Karpas-422 (cell line): ENCODE results near the gene MACROD2. TPM values are rescaled to one million over a fixed set of nuclear protein-coding genes. Genes with fewer than 3 reads are reported as not detected.

Source experiments
- DNase-seq: peaks from one replicate; pipeline ENCODE4 v3.0.0-alpha.2; 2015
- H2AFZ ChIP-seq: fragments of 200-600 bp; sonication (generic); 2 replicates; pipeline ENCODE4 v1.6.1; 2014; ENCODE audit warnings: antibody characterized with exemption, low read length, mixed read lengths
- H3K27ac ChIP-seq: fragments of 200-600 bp; sonication (generic); 2 replicates; pipeline ENCODE4 v1.5.1; 2014; ENCODE audit warnings: mild to moderate bottlenecking, low read length, moderate library complexity
- H3K27me3 ChIP-seq: fragments of 200-600 bp; sonication (generic); 2 replicates; pipeline ENCODE4 v1.6.1; 2014; ENCODE audit warnings: low read length, mixed read lengths
- H3K36me3 ChIP-seq: fragments of 200-600 bp; sonication (generic); 2 replicates; pipeline ENCODE4 v1.6.1; 2014; ENCODE audit warnings: low read length, mixed read lengths; ENCODE audit not compliant: insufficient read depth
- H3K4me1 ChIP-seq: fragments of 200-600 bp; sonication (generic); 2 replicates; pipeline ENCODE4 v1.6.1; 2014; ENCODE audit warnings: mild to moderate bottlenecking, low read length, mixed read lengths
- H3K4me2 ChIP-seq: fragments of 200-600 bp; sonication (generic); 2 replicates; pipeline ENCODE4 v1.6.1; 2014; ENCODE audit warnings: low read length, low read depth, mild to moderate bottlenecking; ENCODE audit not compliant: poor library complexity, severe bottlenecking
- H3K4me3 ChIP-seq: fragments of 200-600 bp; sonication (generic); 2 replicates; pipeline ENCODE4 v1.5.1; 2014; ENCODE audit warnings: mild to moderate bottlenecking, antibody characterized with exemption, low read length, mixed read lengths
- H3K79me2 ChIP-seq: fragments of 200-600 bp; sonication (generic); 2 replicates; pipeline ENCODE4 v1.6.1; 2014; ENCODE audit warnings: mild to moderate bottlenecking, low read length, mixed read lengths
- H3K9ac ChIP-seq: fragments of 200-600 bp; sonication (generic); 2 replicates; pipeline ENCODE4 v1.6.0; 2014; ENCODE audit warnings: low read length
- H3K9me2 ChIP-seq: fragments of 200-600 bp; sonication (generic), shearing (Covaris generic); replicated peaks from 2 replicates; pipeline ENCODE4 v1.6.0; 2014; ENCODE audit warnings: mild to moderate bottlenecking, low read length, moderate library complexity; ENCODE audit not compliant: insufficient read depth
- H3K9me3 ChIP-seq: fragments of 300-700, 200-600 bp; sonication (generic); 2 replicates; pipeline ENCODE4 v1.6.1; 2014; ENCODE audit warnings: low read length, mixed read lengths
- H4K20me1 ChIP-seq: fragments of 200-600 bp; sonication (generic); 2 replicates; pipeline ENCODE4 v1.6.1; 2014; ENCODE audit warnings: mild to moderate bottlenecking, antibody characterized with exemption, low read length, low read depth; ENCODE audit not compliant: insufficient read depth
- total RNA-seq: library from RNA; depleted of rRNA; stranded (reverse); fragments of >200 nt; shearing (Covaris generic); gene quantifications from 2 replicates; pipeline ENCODE4 v1.2.3, GENCODE V29; 2014; ENCODE audit warnings: low replicate concordance

Gene MACROD2
- total RNA-seq, 1 experiment from 2014 or later = 0.15 TPM

DNA sequence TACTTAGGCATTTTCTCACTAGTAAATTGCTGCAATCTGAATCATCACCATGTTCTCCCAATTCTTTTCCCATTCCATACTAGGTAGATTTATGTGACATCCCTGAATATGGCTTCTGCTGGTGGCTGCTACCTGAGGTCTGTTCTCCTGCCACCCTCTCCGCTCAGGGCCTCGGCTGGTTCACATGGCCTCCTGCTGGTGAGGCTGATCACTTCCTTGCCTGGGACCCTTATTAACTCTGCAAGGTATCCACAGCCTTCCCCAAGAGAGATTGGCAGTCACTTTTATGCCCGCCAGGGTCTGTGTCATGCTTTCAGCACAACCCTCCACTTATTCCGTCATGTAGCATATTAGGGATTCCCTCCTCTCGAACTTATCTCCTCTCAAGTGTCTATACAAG is 766.6 kb downstream of the MACROD2 start:
- Histone ChIP-seq H3K27me3 (no peaks in the 10 kb centered on the region), H3K36me3 (no peaks in the 10 kb centered on the region), H3K9ac (no peak overlapping the region), H3K4me2 (no peak overlapping the region), H3K27ac (no peak overlapping the region), H4K20me1 (no peaks in the 10 kb centered on the region), H3K9me2 (no peaks in the 10 kb centered on the region; the same call in 1 of the 2 replicates), H3K79me2 (no peaks in the 10 kb centered on the region), H3K4me1 (no peaks in the 10 kb centered on the region), H2AFZ (no peak overlapping the region), H3K9me3 (no peaks in the 10 kb centered on the region), H3K4me3 (no peak overlapping the region)
- DNase-seq = no peak

DNA sequence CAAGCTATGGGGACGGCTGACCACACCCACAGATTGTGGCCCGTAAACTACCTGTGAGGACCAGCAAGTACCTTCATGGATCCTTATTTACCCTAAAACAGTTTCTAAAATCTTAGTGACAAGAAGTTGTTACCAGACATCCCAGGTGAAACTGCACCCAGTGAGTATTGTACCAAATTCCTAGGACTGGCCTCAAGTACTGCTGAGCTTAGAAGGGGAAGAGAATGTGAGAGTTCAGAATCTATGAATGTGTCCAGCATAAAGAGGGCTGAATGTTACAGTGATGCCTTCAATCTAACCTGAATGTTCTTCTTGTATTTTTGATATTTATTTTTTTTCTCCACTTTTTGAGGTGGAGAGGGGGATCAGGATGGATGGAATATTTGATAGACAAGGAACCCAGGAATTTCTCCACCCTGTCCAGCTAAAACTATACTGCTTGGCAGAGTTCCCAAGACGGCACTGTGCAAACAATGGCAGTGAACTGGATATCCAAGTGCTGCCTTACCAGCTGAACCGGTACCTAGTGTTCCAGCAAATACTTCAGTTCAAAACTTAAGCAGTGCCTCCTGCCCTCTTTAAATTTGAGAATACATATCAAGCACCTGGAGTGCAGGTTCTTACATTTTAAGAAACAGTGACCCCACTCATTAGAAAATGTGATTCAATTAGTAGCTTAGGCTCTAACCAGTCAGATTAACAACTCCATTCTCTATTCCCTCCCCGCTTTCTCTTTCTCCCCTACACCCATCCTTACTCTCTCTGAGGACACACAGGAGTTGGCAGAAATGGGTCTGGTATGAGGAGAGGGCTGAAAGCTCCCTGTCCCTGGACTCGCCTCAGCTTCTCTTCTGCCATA is 769.4 kb downstream of the MACROD2 start:
- H3K27me3 ChIP-seq = no peaks in the 10 kb centered on the region
- H3K4me1 ChIP-seq = no peaks in the 10 kb centered on the region
- H3K36me3 ChIP-seq = no peaks in the 10 kb centered on the region
- H3K27ac ChIP-seq = no peak overlapping the region
- no peak overlapping the region for H3K9ac ChIP-seq
- H3K9me3 ChIP-seq = no peaks in the 10 kb centered on the region
- no peak for DNase-seq
- no peak overlapping the region for H2AFZ ChIP-seq
- no peak overlapping the region for H3K4me3 ChIP-seq
- no peaks in the 10 kb centered on the region for H4K20me1 ChIP-seq
- H3K9me2 ChIP-seq = no peaks in the 10 kb centered on the region; the same call in 1 of the 2 replicates
- H3K79me2 ChIP-seq = no peaks in the 10 kb centered on the region
- H3K4me2 ChIP-seq = no peak overlapping the region

DNA sequence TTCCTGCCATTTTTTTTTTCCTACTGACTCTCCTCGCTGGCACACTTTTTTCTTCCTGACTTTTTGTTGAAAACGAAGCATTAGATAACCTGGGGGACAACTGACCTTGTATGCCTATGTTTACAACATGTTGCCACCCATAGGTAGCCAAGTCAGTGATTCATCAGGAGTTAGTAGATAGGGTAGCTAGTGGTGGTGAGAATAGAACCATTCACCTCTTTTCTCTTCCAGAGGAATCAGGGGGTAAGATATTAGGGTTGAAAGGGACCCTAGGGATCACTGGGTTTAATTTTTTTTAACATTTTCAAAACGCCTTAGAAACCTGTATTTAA is 770.0 kb downstream of the MACROD2 start:
- no peak for DNase-seq
- H3K27me3 ChIP-seq = no peaks in the 10 kb centered on the region
- H3K4me2 ChIP-seq = no peak overlapping the region
- H3K36me3 ChIP-seq = no peaks in the 10 kb centered on the region
- H3K79me2 ChIP-seq = no peaks in the 10 kb centered on the region
- H2AFZ ChIP-seq = no peak overlapping the region
- no peak overlapping the region for H3K9ac ChIP-seq
- H3K4me3 ChIP-seq = no peak overlapping the region
- no peaks in the 10 kb centered on the region; the same call in 1 of the 2 replicates for H3K9me2 ChIP-seq
- H3K9me3 ChIP-seq = no peaks in the 10 kb centered on the region
- H4K20me1 ChIP-seq = no peaks in the 10 kb centered on the region
- H3K27ac ChIP-seq = no peak overlapping the region
- no peaks in the 10 kb centered on the region for H3K4me1 ChIP-seq

DNA sequence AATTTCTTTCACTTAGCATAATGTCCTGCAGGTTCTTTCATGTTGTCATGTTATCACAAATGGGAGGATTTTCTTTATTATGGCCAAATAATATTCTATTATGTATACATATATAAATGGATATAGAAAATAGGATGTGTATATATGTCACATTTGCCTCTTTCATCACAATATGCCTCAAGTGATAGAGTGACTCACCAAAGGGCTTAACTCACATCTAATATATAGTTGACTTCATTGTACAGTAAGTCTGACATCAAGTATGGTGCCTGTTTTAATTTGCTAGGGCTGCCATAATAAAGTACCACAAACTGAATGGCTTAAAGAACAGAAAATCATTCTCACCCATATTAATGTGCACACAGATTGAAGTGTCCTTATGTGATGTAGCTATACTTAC is 778.2 kb downstream of the MACROD2 start:
- Histone ChIP-seq H4K20me1 (no peaks in the 10 kb centered on the region), H3K9me3 (peaks cover 3% of the 10 kb centered on the region; the same call in 1 of the 2 replicates), H3K4me3 (no peak overlapping the region), H3K27me3 (no peaks in the 10 kb centered on the region), H3K79me2 (no peaks in the 10 kb centered on the region), H3K4me2 (no peak overlapping the region), H3K9me2 (no peaks in the 10 kb centered on the region), H3K4me1 (no peaks in the 10 kb centered on the region), H2AFZ (no peak overlapping the region), H3K27ac (no peak overlapping the region), H3K36me3 (no peaks in the 10 kb centered on the region), H3K9ac (no peak overlapping the region)
- no peak for DNase-seq

DNA sequence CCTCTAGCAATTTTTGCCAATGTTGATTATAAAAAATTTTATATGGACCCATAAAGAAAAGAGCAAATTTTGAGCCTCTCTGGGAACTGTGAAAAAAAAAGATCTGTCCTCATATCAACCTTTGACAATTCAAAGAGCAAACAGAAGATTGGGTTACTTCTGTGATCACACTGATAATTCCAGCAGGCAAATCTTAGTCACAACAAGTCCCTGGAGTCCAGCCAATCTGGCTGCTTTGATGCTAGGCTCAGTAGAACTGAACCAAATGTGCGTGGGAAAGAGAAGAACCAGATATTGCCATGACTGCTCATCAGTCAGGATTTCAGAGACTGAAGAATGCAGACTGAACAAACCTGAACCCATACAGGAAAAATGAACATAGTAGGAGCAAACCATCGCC is 780.5 kb downstream of the MACROD2 start:
- DNase-seq = no peak

DNA sequence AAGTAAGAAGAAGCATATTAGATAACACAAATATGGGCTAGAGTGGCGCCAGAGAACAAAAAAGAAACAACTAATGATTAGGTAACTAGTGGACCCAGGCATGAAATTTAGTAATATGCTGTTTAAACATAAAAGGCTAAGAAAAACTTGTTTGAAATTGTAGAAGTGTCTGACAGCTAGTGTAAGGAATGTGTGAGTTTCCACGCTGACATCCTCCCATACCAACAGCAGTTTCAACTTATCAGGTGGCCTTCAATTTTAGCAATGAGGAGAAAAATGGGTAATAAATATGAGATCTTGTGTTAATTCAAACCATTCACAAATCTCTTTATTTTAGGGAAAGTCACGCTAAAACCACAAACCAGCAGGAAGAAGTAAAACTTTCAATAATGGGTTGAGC is 782.3 kb downstream of the MACROD2 start:
- no peak for DNase-seq
- no peaks in the 10 kb centered on the region for H3K36me3 ChIP-seq
- no peak overlapping the region for H2AFZ ChIP-seq
- H3K9me3 ChIP-seq = no peaks in the 10 kb centered on the region; the same call in 1 of the 2 replicates
- H3K4me1 ChIP-seq = no peaks in the 10 kb centered on the region
- H3K9me2 ChIP-seq = no peaks in the 10 kb centered on the region
- no peak overlapping the region for H3K4me3 ChIP-seq
- H3K27ac ChIP-seq = no peak overlapping the region
- H3K27me3 ChIP-seq = no peaks in the 10 kb centered on the region
- no peaks in the 10 kb centered on the region for H3K79me2 ChIP-seq
- H4K20me1 ChIP-seq = no peaks in the 10 kb centered on the region
- H3K4me2 ChIP-seq = no peak overlapping the region
- H3K9ac ChIP-seq = no peak overlapping the region

More for the DNA sequence above, 780.5 kb downstream of the MACROD2 start:
- Histone ChIP-seq H2AFZ (no peak overlapping the region), H3K4me2 (no peak overlapping the region), H3K4me3 (no peak overlapping the region), H3K9me3 (peaks cover 2% of the 10 kb centered on the region; the same call in 1 of the 2 replicates), H3K9me2 (no peaks in the 10 kb centered on the region), H3K36me3 (no peaks in the 10 kb centered on the region), H3K27ac (no peak overlapping the region), H3K9ac (no peak overlapping the region), H4K20me1 (no peaks in the 10 kb centered on the region), H3K4me1 (no peaks in the 10 kb centered on the region), H3K27me3 (no peaks in the 10 kb centered on the region), H3K79me2 (no peaks in the 10 kb centered on the region)

DNA sequence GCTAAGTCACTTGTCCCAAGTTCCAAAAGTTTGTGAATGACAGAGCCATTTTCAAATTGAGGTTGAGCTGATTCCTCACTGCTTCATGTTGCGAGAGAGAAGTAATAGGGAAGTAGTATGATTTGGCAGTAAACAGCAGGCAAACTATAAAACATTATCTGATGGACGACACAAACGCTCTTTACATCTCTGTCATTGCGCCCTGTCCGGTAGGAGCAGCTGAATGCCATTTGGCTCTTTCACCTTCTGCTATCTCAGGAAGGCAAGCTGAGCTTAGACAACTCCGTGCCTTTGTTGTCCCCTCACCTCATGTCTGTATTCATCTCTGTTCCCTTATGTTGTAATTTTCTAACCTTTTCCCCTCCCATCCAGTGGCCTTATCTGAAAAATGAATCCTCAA is 782.8 kb downstream of the MACROD2 start:
- H3K27me3 ChIP-seq = no peaks in the 10 kb centered on the region
- no peaks in the 10 kb centered on the region for H3K4me1 ChIP-seq
- H3K9me2 ChIP-seq = no peaks in the 10 kb centered on the region
- H3K9ac ChIP-seq = no peak overlapping the region
- no peaks in the 10 kb centered on the region; the same call in 1 of the 2 replicates for H3K9me3 ChIP-seq
- no peaks in the 10 kb centered on the region for H3K36me3 ChIP-seq
- no peak overlapping the region for H2AFZ ChIP-seq
- no peak for DNase-seq
- H3K4me3 ChIP-seq = no peak overlapping the region
- H3K27ac ChIP-seq = no peak overlapping the region
- no peak overlapping the region for H3K4me2 ChIP-seq
- no peaks in the 10 kb centered on the region for H3K79me2 ChIP-seq
- H4K20me1 ChIP-seq = no peaks in the 10 kb centered on the region

DNA sequence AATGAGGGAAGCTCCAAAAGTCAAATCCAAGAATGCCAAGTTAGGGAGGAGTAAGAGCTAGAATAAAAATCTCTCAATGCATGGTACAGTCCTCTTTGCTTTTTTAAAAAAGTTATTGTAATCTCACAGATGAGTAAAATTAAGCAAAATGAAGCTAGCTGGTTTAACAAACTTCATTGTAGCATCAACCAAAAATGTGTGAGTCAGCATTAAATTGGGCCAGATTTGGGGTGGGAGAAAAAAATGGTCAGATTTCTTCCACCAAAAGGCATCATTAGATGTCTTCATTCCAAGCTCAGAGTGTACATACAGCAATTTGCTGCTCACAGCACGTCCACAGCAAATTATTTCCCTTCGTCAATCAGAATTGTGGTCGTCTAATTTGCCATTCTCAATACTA is 783.6 kb downstream of the MACROD2 start:
- Histone ChIP-seq H3K27me3 (no peaks in the 10 kb centered on the region), H2AFZ (no peak overlapping the region), H3K27ac (no peak overlapping the region), H3K4me1 (no peaks in the 10 kb centered on the region), H3K9me3 (no peaks in the 10 kb centered on the region; the same call in 1 of the 2 replicates), H3K9me2 (no peaks in the 10 kb centered on the region), H3K4me3 (no peak overlapping the region), H4K20me1 (no peaks in the 10 kb centered on the region), H3K4me2 (no peak overlapping the region), H3K36me3 (no peaks in the 10 kb centered on the region), H3K79me2 (no peaks in the 10 kb centered on the region), H3K9ac (no peak overlapping the region)
- DNase-seq = no peak
